Measurements from ENCODE around the gene PLXNA2.

PLXNA2 gene

DNA sequence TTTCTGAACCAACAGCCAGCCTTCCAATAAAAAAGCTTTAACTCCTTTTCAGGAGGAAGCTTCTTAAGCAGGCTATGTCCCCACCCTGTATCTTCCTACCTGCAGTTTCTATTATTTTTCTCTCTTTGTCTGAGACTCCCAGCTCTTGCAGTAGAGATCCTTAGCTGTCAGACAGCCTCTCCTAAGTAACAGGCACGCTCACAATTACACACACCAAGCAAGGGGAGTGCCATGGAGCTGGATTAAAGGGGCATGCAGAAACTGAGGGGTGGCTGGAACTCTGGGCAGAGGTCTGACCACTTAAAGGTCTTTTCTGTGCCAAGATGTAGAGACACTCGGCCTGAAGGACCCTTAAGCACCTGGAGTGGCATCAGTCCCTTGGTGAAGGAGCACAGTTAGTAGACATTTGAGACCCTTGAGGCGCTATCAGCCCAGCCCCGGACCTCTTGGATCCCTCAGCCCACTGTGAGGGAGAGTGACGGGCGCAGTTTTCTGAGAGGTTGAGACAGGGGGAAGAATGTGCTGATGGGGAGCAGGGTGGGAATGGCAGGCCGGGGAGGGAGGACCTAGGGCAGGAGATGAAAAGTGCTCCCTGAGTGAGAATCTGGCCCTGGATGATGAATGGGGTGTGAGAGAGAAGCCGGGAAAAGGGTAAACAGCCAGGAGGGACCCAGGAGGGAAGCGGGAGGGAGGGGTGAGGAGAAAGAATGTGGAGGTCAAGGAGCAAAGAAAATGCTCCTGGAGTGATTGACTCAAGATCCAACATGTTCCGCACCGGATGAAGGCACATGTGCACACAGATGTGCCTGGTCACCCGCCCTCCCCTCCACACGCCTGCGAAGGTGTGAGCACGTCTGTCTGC, 13.3 kb downstream of the PLXNA2 start:
- peak; percentile 50 for DNase-seq (ENCODE audit: low spot score)
- POLR2A ChIA-PET (ENCODE audit: low non-redundant PET) = no interaction called here
- H3K27ac ChIP-seq = peak overlapping the region; percentile 89
- TF ChIP-seq, protein P1, sequence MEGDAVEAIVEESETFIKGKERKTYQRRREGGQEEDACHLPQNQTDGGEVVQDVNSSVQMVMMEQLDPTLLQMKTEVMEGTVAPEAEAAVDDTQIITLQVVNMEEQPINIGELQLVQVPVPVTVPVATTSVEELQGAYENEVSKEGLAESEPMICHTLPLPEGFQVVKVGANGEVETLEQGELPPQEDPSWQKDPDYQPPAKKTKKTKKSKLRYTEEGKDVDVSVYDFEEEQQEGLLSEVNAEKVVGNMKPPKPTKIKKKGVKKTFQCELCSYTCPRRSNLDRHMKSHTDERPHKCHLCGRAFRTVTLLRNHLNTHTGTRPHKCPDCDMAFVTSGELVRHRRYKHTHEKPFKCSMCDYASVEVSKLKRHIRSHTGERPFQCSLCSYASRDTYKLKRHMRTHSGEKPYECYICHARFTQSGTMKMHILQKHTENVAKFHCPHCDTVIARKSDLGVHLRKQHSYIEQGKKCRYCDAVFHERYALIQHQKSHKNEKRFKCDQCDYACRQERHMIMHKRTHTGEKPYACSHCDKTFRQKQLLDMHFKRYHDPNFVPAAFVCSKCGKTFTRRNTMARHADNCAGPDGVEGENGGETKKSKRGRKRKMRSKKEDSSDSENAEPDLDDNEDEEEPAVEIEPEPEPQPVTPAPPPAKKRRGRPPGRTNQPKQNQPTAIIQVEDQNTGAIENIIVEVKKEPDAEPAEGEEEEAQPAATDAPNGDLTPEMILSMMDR (conservative IDR thresholded peaks at IDR 0.05; ENCODE audit: low read depth) = no peak
- CTCF ChIA-PET = interaction anchor here (0.6 kb wide), 1 partner anchor 102 kb away, joined by 3 read pairs; no protein-coding TSS in a partner anchor

DNA sequence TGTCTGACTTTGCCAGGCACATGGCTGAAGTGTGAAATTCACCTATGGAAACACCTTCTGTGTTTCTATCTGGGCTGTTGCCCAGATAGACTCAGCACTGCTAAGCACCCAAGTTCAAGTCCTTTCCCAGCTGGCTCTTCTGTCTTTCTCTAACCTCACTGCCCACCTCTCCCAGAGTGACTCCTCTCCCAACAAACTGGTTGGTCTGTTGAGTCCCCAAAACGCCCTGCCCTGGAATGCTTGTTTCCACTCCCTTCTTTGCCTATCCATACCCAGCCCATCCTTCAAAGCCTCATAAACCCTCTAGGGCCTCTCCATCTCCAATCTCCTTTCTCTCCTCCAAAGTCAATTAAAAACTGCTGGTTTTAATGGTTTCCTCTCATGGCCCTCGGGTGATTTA, 15.6 kb downstream of the PLXNA2 start:
- TF ChIP-seq, protein P1 (conservative IDR thresholded peaks at IDR 0.05; ENCODE audit: low read depth) = no peak
- H3K27ac ChIP-seq = no peak overlapping the region; the same call in 1 of the 2 replicates
- ChIA-PET CTCF (no interaction called here), POLR2A (ENCODE audit: low non-redundant PET) (no interaction called here)
- no peak for DNase-seq (ENCODE audit: low spot score)

DNA sequence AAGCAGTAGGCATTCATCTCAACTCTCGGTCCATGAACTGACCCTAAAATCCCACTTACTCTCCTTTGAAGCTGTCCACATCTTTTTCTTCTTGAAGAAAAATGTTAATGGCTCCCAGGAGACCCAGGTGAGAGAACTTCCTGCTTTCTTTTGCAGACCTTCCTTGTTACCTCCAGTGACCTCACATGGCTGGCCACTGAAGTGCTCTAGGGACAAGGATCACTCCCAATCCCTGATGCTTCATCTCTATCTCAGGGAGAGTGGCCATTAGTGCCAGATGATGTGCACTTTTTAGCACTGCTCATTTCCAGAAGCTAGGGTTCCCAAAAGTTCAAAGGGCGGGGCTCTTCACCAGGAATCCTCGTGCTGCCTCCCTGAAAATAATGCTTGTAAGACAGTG, 16.2 kb downstream of the PLXNA2 start:
- no peak for DNase-seq (ENCODE audit: low spot score)
- no peak overlapping the region; the same call in 1 of the 2 replicates for H3K27ac ChIP-seq
- TF ChIP-seq, protein P1 (conservative IDR thresholded peaks at IDR 0.05; ENCODE audit: low read depth) = no peak
- ChIA-PET CTCF (interaction anchor here (1.1 kb wide), 1 partner anchor 11 kb away, joined by 6 read pairs; no protein-coding TSS in a partner anchor), POLR2A (ENCODE audit: low non-redundant PET) (no interaction called here)

DNA sequence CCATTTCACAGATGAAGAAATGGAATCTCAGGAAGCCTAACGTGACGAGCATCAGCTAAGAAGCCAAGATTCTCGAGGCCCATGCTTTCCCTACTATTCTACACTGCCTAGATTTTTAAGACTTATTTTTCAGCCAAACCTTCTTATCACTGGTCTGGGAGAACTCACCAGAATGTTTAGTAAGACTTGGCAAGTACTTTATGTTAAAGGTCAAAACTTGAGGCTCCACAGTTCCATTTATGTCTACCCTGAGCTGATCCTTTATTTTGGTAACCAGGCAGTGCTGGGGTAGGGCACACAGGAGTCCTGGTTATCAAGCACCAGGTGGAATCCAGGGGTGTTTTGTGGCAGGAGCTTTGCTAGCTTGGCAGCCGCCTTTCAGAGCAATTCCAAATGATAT, 16.8 kb downstream of the PLXNA2 start:
- ChIA-PET CTCF (interaction anchor here (1.1 kb wide), 1 partner anchor 12 kb away, joined by 6 read pairs; no protein-coding TSS in a partner anchor), POLR2A (ENCODE audit: low non-redundant PET) (no interaction called here)
- no peak overlapping the region for H3K27ac ChIP-seq
- TF ChIP-seq, protein P1 (conservative IDR thresholded peaks at IDR 0.05; ENCODE audit: low read depth) = no peak
- no peak for DNase-seq (ENCODE audit: low spot score)

DNA sequence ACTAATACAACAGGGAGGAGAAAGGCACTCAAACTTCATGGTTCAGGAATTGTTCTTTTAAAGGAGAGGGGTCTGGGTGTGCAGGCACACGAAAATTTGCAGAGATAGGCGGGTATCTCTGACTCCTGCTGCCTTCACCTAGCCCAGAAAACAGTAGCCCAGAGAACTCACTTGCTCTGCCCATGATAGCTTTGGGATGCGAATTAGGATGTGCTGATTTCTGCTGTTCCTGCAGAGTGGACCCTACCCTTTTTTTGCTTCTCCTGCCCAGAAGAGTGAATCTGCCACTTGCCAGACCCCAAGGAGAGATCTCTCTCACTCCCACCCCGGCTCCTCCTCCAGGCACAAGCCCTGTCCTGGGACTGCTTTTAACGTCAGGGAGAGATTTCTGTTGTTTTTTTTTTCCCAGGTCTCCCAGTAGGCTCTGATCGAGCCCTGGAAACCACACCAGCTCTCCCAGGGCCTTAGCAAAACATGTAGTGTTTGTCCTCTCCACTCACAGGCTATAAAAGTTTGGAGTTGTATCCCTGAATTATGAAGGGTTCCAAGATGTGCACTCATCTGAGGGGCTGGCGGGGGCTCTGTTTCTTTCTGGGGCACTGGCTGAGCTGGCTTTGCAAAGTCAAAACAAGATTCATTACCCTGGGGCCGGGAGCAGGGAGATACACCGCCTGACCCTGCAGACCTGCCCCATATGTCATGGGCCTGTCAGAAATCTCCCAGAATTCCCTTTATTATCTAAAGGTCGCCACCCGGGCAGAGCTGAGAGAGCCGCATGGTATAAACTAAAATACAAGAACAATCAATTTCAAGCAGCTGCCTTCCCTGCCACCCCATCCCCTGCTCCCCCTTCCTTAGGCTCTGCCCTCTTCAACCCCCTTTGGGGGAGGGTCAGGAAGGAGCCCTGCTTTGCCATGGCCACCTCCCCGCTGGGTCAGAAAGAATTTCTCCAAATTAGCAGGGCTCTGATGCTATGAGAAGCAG, 17.9 kb downstream of the PLXNA2 start:
- DNase-seq (ENCODE audit: low spot score) = no peak
- POLR2A ChIA-PET (ENCODE audit: low non-redundant PET) = no interaction called here
- TF ChIP-seq, protein P1 (conservative IDR thresholded peaks at IDR 0.05; ENCODE audit: low read depth) = no peak

DNA sequence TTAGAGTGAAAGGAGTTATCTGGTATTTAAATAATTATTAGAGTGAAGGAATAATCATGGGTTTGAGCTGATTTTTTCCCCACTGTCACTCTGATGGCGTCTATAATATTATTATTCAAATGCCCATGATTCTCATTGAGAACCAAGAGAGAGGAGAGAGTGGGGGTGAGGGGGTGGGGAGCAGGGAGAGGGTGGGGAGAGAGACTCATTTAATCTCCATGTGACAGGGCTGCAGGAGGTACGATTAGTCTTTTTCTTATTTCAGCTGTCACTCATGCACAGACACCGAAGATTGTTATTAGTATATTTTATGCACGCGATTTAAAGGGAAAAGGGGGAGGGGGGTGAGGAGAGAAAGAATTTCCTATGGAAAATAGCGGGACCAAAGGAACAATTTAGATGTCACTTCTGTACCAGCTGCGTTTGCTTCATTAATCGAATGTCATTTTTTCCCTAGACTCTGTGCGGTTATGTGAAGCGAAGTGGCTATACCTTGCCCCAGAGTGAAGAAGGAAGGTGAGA, 19.9 kb downstream of the PLXNA2 start:
- TF ChIP-seq, protein P1 (conservative IDR thresholded peaks at IDR 0.05; ENCODE audit: low read depth) = no peak
- ChIA-PET CTCF (no interaction called here), POLR2A (ENCODE audit: low non-redundant PET) (no interaction called here)
- no peak for DNase-seq (ENCODE audit: low spot score)
- H3K27ac ChIP-seq = no peak overlapping the region

More for the DNA sequence above, 17.9 kb downstream of the PLXNA2 start:
- CTCF ChIA-PET = no interaction called here
- no peak overlapping the region for H3K27ac ChIP-seq

Measured in RWPE1 (cell line).